ENCODE data around the gene MAGI3. TPM values are rescaled to one million over a fixed set of nuclear protein-coding genes. Genes with fewer than 3 reads are reported as not detected.
"Not testable (repeated sequence)": the region's sequence is repeated elsewhere in the genome, so short reads cannot be mapped to it uniquely, and the experiment has no call there.

MAGI3 gene
- total RNA-seq, 1 donor from 2014 or later: 18.6 TPM

DNA sequence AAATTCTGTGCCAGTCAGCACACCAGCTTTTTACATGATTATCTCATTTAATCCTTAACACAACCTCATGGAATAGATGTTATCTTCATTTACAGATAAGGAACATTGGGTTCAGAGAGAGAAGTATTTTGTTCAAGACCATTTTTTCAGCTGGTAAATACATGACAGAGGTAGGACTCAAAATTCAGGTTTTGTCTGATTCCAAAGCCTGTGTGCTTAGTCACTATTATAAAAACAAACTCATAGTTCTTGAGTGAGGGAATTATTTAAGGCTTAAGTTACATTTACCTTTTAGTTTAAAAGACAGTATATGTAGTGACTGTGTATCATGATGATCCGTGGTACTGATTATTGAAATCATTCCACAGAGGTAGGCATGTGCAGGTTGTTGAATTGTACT lies 125.2 kb downstream of the MAGI3 start:
- DNase-seq (ENCODE audit: low spot score): no peak

DNA sequence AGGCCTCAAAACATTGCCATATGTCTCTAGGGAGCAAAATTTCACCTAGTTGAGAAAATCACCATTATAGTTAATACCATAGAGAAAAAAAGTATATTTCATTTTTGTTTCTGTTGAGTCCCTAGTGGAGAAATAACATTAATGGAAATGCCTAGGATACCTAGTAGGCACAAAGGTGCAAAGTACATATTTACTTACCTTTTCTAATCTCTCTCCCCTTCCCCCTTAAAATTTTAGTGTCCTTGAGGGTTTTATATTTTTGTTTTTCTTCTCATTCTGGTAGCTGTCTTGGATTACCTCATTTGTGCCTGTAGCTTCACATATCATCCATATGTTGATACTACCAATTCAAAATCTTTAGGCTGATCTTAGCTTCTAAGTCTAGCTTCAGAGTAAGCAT lies 127.0 kb downstream of the MAGI3 start:
- no peak for DNase-seq (ENCODE audit: low spot score)

DNA sequence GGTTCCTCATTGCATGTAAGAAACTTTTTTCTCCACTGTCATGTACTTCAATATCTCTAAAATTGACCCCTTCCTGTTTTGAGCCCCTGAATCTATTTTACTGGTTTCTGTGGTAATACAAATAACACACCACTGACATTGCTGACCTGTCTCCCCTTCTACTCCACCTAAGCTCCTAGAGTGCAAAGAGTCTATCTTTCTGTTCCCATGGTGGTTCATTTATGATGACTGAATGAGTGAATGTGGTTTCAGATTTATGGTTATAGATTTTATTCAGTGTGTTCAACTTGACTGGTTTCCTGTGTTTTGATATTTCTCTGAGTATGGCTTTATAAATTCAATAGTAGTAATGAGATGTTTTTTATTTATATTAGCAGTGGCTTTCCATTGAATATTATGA lies 127.7 kb downstream of the MAGI3 start:
- no peak for DNase-seq (ENCODE audit: low spot score)

DNA sequence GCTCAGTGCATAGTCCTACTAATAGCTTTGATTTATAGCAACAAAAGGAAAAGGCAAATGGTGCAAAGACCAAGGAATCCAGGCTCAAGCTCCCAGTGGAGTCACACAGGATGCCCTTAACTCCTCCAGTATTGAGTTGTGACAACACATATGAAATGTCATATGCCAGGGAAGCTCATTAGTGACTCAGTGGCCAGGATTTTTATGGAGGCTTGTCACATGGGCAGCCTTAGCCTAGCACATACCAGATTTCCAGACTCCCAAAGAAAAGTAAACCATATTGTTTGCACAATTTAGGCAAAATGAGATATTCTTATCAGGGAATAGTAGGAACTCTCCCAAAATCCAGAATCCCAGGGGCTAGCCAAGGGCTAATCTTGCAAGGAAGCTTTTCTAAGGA lies 129.2 kb downstream of the MAGI3 start:
- DNase-seq (ENCODE audit: low spot score): no peak

DNA sequence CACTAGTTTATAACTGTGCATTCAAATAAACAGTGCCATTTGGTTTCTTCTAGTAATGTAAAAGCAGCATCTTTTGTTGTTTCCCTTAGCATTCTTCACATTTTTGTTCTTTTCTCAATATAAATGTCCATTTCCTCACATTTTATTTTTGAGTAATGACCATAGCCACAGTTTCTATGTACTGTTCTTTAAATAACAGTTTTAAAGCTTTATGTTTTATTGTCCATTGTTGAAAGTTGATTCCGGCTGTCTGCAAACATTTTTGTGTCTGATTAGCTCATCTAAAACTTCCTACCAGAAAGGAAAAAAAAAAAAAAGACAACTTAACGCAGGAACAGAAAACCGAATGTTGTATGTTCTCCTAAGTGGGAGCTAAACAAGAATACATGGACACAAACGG lies 139.7 kb downstream of the MAGI3 start:
- DNase-seq (ENCODE audit: low spot score): no peak

DNA sequence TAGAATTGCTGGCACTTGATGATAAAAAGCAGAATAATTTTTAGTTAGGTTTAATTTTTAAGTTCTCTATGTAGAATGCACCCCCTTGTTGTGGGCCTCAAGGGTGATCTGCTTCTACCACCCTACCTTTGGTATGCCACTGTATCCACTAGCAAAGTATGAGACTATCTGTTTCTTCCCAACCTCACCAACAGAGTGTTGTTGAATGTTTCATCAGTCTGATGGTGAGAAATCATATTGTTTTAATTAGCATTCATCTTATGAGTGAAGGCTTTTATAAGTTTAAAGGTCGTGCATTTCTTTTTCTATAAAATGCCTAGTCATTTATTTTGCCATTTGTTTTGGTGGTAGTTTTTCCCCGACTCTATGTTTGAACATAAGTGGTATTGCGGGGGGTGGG lies 141.0 kb downstream of the MAGI3 start:
- DNase-seq (ENCODE audit: low spot score): no peak

DNA sequence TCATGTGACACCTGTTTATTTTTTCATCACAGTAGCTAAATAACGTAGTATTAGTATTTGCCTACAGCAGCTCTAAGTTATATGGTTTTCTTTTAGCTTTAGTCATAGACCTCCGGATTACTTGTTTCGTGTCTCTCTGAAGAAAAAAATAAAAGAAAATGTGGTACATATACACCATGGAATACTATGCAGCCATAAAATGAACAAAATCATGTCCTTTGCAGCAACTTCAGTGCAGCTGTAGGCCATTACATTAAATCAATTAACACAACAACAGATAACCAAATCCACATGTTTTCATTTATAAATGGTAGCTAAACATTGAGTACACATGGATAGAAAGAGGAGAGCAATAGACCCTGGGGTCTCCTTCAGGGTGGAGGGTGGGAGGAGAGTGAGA lies 142.7 kb downstream of the MAGI3 start:
- DNase-seq (ENCODE audit: low spot score): no peak

DNA sequence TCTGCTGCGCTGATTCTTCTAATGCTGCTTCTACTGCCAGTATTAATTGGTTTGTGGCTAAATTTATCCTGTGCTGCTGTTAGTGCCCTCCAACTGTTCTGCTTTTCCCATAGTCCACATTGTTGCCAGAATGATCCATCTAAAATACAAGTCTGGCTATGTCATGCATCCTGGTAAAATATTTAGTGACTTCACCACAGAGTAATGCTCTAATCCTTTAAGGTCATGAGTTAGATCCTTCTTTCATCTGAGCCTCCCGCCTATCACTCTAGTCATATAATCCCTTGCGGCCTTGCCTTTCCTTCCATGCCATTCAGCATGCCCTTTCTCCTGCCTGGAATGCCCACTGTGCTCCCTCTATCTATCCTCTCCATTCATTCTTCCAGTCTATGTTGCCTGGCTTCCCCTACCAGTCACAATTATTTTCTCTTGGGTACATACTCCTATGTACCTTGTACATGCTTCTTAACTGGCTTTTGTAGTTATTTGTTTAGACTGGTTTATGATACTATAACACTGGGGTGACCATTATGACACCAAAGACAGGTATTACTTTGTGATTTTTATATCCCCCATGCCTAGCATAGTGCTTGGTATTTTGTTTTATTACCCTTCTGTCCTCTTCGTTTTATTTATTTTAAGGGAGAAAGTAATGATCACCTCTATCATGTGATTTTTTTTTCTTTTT lies 144.0 kb downstream of the MAGI3 start:
- no peak for DNase-seq (ENCODE audit: low spot score)

DNA sequence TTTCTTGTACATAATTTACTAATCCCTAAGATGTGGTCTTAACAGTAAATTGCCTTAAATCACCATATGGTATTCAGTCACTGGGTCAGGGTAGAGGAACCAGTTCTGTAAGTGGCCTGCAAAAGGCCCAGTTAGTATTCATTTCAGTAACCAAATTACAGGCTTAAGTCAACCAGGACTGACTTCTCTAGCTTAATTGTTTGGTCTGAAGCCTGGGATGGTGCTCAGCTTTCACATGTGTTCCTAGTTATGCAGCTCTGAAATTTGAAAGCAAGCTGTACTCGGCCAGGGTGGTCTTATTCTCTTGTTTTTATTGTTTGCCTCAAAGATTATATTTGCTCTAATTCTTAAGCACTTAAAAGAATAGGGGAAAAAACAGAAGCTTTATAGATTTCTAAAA lies 144.6 kb downstream of the MAGI3 start:
- DNase-seq (ENCODE audit: low spot score): no peak

DNA sequence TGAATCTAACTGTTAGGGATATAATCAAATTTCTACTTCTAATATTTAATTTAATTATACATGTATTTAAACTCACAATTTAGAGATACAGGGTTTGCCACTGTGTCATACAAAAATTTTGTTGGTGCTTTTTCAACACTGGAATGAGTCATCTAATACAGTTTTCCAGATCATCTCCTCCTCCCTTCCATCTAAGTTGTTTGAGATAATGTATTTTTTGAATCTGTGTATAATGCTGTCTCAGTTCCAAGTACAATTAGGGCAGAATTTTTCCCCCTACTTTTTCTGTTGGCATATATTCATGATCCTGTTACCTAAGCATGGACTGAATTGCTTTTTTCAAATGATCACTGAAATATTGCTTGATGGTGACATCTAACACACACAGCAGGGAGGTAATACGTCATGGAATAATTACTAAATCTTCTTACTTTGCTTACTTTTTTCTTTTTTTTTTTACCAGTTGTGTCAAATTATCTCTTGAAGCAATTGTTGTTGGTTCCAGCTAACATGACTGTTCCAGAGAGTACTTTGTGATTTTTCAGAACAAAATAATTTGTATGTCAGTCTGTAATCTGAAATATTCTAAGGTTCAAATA lies 146.0 kb downstream of the MAGI3 start:
- no peak for DNase-seq (ENCODE audit: low spot score)

DNA sequence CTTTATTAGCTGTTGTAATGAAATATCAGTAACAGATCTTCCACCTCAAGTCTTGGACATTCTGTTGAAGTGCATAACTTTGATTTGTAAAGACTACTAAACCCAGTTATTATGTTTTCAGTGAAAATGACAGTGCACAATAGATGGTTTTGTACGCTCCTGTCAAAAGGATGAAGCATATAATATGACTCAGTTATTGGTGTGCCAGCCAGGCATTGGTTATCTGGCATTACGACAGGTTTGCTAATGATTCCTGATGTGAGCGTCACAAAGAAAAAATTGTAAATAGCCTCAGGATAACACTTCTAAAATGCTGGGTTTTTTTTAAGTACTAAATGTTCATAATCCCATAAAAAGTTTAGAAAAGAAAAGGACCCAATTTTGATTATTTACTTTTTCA lies 147.9 kb downstream of the MAGI3 start:
- no peak for DNase-seq (ENCODE audit: low spot score)

DNA sequence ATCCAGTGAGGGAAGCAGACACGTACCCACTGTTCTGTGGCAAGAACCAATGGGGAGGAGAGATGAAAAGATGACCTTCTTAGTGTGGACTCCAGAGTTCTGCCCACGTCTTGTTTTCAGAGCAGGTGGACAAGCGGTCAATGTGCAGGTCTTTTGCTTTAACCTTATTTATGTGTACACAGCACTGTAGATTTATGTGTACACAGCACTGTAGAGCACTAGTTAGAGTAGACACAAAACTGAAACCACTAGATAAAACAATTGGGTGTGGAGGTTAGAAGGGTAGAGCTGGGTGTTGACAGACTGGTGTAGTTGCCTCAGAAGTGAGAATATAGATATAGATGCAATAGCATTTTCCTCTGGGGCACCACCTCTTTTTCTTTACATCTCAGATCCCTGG lies 150.0 kb downstream of the MAGI3 start:
- no peak for DNase-seq (ENCODE audit: low spot score)

DNA sequence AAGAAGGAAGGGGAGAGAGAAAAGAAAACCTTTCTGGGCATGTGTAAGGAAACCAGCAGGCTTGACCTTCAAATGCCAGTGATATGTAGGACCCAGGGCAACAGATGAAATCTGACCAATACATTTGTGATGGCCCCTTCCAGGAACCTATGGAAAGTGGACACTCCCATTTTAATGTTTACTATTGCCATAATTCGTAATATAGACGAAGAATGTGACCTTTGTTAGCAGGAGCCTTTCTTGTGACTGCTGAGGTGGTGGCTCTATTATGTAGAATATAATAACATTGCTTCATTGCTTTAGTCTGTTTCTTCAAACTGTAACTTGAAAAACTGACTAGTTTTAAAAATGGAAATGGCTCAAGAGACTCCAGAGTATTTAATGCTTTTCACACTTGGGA lies 150.8 kb downstream of the MAGI3 start:
- no peak for DNase-seq (ENCODE audit: low spot score)

DNA sequence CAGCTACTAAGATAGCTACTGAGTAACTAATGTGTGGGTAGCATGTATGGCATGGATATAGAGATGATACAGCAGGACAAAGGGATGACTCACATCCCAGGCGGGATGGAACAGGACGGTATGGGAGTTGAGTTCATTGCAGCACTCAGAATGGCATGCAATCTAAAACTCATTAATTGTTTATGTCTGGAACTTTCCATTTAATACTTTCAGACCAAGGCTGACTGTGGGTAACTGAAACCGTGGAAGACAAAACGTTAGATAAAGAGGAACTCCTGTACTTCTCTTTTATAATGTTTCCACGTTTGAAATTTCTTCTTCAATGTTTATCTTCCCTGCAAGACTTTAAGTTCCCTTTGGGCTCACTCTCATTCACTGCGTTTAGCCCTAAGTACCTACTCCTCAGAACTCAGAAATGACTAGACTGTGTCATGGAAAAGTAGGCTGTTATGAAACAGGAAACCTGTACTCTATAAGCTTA lies 151.9 kb downstream of the MAGI3 start:
- DNase-seq (ENCODE audit: low spot score): no peak

DNA sequence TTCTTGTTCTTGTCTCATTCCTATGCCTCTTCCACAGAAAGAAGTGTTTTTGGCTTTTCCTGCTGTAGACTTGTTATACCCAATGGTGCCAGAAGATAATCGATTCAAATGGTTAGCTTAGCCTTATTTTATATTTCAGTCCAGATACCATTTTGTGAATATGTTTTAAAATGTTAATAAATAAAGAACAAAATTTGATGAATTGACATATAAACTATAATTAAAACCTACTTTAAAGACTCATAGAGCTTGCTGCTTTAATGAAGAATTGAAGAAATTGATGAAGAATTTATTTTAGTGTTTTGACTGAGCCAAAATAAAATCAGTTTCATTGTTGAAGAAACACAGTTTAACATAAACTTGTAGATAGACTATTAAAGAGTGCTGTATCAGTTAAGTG lies 152.8 kb downstream of the MAGI3 start:
- DNase-seq (ENCODE audit: low spot score): no peak

DNA sequence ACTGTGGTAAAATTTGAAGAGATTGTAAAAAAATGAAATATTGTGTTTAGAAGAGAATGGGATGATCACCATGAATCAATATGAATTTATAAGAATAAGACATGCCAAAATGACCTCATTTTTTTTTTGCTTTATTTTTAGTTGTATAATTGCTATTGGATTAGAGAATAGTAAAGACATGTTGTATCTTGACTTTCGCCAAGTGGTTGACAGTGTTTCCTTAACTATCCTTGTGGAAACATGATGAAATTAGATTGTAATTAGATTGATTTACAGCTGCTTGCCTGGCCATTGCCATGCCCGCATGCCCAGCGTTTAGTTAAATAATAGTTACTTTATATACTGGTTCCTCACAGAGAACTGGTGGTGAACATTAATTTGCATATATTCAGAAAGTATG lies 154.9 kb downstream of the MAGI3 start:
- DNase-seq (ENCODE audit: low spot score): no peak

DNA sequence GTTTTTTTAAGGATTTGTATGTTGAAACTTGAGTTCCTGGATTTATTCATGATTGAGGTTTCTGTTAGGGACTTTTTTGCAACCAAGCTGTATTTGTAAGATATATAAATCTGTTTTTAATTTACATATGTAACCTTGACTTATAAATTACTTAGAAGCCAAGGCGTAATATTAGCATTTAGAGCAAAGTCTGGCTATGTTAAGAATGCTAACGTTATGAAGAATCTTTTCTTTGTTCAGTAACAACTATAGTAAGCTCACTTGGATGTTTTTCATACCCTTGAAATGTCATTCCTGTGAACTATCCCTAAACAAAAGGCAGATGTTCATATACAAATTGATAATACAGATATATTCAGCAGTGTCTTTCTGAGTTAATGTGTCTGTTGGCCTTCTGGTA lies 155.3 kb downstream of the MAGI3 start:
- no peak for DNase-seq (ENCODE audit: low spot score)

DNA sequence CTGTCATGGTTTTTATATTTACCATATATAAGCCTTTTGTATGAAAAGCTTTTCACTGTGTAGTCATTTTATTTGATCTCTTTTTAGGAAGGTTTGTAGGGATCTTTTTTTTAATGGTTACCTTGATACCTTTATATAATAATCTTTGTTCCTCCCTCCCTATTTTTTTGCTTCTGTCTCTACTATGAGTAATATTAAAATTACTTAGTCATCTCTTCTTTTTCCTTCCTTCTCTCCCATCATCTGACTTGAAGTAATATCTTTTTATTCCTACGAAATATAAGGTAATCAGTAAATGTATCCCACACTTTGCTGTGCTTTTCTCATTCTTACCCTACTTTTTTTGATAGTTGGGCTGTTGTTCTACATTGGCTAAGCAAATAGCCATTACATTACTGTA lies 161.4 kb downstream of the MAGI3 start:
- DNase-seq (ENCODE audit: low spot score): no peak

DNA sequence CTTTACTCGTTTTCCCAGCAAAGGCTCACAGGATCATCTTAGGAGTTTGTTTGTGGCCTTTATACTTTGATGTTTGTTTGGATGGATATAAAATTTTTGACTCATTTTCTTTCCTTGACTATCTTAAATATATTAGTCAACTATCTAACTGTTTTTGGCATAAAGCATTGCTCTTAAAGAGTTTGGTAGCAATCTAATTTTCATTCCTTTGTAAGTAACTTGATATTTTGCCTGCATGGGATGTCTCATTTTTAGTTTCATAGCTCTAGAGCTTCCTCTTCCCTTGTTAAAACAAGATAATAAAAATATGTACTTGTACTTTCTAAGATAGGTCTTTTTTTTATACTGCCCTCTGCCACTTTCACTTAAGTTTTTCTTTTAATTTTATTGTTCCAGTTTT lies 161.9 kb downstream of the MAGI3 start:
- no peak for DNase-seq (ENCODE audit: low spot score)

DNA sequence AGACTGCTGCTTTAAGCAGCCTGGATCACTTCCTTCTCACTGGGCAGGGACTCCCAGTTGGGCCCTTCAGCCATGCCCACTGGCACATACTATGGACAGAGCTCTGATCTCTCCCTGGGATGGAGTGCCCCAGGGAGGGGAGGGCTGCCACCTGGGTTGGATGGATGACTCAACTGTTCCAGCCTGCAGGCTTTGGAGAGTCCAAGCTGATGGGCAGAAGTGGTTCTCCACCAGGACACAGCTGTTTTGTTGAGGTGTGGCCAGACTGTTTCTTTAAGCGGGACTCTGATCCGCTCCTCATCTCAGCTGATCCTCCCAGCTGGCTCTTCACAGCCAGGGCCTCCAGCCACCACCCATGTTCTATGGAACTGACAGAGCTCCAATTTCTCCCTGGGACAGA lies 166.9 kb downstream of the MAGI3 start:
- DNase-seq (ENCODE audit: low spot score): no peak

DNA sequence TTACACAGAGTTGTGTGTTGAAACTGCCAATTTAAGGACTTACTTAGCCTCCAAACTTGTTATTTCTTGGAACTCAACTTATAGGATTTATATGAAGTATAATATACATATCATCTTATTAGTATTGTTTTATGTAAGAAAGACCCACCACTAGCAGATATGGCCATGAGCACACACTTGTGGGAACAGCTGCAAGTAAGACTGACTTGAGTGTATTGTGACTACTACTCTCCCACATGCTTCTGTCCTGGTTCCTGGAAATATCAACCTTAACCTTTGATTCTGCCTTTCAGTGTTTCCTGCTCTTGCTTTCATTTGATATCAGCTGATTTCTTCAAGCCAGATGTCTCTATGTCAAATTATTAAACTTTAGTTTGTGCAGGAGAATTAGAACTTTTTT lies 175.3 kb downstream of the MAGI3 start:
- DNase-seq (ENCODE audit: low spot score): no peak

DNA sequence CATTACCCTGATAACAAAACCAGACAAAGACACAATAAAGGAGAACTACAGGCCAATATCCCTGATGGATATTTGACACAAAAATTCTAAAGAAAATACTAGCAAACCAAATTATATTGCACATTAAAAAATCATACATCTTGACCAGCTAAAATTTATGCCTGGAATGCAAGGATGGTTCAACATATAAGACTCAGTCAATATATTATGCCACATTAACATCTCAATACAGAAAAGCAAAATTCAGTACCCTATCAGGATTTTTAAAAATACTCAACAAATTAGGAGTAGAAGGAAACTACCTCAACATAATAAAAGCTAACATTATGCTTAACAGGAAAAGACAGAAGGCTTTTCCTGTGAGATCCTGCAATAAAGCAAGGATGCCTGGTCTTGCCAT lies 177.1 kb downstream of the MAGI3 start:
- DNase-seq (ENCODE audit: low spot score): no peak

DNA sequence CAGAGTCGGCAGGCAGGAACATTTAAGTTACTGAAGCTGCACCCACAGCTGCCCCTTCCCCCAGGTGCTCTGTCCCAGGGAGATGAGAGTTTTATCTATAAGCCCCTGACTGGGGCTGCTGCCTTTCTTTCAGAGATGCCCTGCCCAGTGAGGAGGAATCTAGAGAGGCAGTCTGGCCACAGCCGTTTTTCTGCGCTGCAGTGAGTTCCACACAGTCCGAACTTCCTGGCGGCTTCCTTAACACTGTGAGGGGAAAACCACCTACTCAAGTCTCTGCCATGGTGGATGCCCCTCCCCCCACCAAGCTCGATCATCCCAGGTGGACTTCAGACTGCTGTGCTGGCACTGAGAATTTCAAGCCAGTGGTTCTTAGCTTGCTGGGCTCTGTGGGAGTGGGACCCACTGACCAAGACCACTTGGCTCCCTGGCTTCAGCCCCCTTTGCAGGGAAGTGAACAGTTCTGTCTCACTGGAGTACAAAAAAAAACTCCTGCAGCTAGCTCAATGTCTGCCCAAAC lies 185.5 kb downstream of the MAGI3 start:
- not testable (repeated sequence) for DNase-seq (ENCODE audit: low spot score)

DNA sequence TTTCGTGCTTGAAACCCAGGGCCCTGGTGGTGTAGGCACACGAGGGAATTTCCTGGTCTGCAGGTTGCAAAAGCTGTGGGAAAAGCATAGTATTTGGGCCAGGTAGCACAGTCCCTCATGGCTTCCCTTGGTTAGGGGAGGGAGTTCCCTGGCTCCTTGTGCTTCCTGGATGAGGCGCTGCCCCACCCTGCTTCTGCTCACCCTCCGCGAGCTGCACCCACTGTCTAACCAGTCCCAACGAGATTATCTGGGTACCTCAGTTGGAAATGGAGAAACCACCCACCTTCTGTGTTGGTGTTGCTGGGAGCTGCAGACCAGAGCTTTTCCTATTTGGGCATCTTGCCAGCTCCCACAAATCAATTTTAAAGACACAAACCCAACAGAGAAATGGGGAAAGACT lies 186.0 kb downstream of the MAGI3 start:
- DNase-seq (ENCODE audit: low spot score): no peak
